Measurements from ENCODE around the gene NARS2. TPM values are rescaled to one million over a fixed set of nuclear protein-coding genes. Genes with fewer than 3 reads are reported as not detected.

Gene NARS2
- total RNA-seq, 1 donor from 2014 or later: 25.5 TPM

DNA sequence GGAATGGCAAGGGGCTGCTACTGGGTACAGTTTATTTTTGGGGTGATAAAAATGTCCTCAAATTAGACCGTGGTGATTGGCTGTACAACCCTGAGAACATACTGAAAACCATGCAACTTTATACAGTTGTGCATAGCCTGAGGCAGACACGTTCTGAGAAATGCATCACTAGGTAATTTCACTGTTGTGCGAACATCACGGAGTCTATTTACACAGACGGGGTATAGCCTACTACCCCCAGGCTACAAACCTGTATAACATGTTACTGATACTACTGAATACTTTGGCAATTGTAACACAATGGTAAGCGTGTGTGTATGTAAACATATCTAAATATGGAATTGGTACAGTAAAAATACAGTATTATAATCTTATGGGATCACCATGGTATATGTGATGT lies 23.6 kb downstream of the NARS2 start:
- TF ChIP-seq, protein P1, sequence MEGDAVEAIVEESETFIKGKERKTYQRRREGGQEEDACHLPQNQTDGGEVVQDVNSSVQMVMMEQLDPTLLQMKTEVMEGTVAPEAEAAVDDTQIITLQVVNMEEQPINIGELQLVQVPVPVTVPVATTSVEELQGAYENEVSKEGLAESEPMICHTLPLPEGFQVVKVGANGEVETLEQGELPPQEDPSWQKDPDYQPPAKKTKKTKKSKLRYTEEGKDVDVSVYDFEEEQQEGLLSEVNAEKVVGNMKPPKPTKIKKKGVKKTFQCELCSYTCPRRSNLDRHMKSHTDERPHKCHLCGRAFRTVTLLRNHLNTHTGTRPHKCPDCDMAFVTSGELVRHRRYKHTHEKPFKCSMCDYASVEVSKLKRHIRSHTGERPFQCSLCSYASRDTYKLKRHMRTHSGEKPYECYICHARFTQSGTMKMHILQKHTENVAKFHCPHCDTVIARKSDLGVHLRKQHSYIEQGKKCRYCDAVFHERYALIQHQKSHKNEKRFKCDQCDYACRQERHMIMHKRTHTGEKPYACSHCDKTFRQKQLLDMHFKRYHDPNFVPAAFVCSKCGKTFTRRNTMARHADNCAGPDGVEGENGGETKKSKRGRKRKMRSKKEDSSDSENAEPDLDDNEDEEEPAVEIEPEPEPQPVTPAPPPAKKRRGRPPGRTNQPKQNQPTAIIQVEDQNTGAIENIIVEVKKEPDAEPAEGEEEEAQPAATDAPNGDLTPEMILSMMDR (IDR thresholded peaks at IDR 0.05; ENCODE audit: insufficient read depth, low read length, poor library complexity, severe bottlenecking): no peak
- DNase-seq (ENCODE audit: low read depth): no peak
- H3K36me3 ChIP-seq (ENCODE audit: control insufficient read depth, insufficient read depth, low read length): no peaks in the 10 kb centered on the region
- no peaks in the 10 kb centered on the region for H3K27me3 ChIP-seq (ENCODE audit: control insufficient read depth, insufficient read depth, low read length)
- H3K4me3 ChIP-seq (ENCODE audit: low read depth, low read length): no peak overlapping the region

DNA sequence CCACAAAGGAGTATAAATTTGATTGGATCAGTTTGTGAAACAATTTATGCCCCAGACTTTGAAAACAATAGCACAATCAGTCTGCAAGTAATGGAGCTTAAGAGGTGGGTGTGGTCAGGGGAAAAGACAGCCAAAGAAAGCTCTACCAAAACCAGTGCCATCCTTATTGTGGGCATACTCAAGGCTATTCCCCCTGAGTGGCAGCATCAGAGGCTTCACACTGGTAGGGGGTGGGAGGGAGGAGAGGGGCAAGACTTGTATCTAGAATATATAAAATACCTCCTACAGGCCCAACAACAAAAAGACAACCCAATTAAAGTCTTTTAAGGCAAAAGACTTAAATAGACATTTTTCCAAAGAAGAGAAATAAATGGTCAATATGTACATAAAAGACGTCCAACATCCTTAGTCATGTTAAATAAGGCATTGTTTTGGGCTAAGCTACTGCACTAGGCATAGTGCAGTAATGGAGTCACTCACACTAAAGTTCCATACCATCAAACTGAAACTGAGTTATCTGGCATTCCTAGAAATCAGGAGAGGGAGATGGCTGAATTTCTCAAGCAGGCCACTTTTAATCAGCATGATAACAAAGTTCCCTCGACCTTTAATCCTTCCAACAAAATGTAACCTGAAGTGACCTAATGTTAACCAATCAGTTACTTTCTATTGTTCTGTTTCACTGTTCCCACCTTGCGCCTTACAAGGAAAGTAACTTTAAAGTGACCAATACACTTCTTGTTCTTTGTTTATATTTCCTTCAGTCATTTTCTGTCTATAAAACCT lies 24.8 kb downstream of the NARS2 start:
- H3K4me3 ChIP-seq (ENCODE audit: low read depth, low read length): no peak overlapping the region
- H3K36me3 ChIP-seq (ENCODE audit: control insufficient read depth, insufficient read depth, low read length): no peaks in the 10 kb centered on the region
- DNase-seq (ENCODE audit: low read depth): no peak
- TF ChIP-seq, protein P1 (IDR thresholded peaks at IDR 0.05; ENCODE audit: insufficient read depth, low read length, poor library complexity, severe bottlenecking): no peak
- H3K27me3 ChIP-seq (ENCODE audit: control insufficient read depth, insufficient read depth, low read length): no peaks in the 10 kb centered on the region

DNA sequence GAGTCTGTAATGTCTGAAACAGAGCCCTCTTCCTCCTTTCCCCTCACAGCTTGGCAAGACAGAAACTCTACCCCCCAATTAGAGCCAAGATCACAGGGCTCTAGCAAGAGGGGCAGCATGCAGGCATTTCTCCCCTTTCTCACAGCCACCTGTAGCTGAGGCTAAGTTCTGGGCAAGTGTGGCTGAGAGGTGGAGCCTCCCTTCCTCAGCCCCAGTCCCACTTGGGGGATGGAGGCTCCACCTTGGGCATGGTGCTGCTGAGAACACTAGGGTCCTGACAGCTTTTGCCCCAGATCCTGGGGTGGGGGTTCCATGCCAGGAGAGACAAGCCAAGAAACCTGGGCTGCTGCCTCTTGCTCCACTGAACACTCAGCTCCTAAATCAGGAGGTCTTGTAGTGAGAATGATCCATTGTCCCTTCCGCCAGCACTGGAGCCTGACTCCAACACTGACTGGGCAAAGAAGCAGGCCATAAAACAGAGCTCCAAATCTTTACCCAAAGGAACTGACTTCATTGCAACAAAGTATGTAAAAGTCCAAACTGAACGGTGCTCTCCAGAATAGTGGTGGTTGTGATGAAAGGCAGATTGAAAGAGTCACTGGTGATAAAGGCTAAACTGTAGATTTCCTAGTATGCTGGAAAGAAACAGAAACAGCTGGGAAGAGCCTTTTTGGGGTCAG lies 25.6 kb downstream of the NARS2 start:
- no peak for DNase-seq (ENCODE audit: low read depth)
- Histone ChIP-seq H3K27me3 (ENCODE audit: control insufficient read depth, insufficient read depth, low read length) (no peaks in the 10 kb centered on the region), H3K4me3 (ENCODE audit: low read depth, low read length) (no peak overlapping the region), H3K36me3 (ENCODE audit: control insufficient read depth, insufficient read depth, low read length) (no peaks in the 10 kb centered on the region)
- TF ChIP-seq, protein P1 (IDR thresholded peaks at IDR 0.05; ENCODE audit: insufficient read depth, low read length, poor library complexity, severe bottlenecking): no peak

DNA sequence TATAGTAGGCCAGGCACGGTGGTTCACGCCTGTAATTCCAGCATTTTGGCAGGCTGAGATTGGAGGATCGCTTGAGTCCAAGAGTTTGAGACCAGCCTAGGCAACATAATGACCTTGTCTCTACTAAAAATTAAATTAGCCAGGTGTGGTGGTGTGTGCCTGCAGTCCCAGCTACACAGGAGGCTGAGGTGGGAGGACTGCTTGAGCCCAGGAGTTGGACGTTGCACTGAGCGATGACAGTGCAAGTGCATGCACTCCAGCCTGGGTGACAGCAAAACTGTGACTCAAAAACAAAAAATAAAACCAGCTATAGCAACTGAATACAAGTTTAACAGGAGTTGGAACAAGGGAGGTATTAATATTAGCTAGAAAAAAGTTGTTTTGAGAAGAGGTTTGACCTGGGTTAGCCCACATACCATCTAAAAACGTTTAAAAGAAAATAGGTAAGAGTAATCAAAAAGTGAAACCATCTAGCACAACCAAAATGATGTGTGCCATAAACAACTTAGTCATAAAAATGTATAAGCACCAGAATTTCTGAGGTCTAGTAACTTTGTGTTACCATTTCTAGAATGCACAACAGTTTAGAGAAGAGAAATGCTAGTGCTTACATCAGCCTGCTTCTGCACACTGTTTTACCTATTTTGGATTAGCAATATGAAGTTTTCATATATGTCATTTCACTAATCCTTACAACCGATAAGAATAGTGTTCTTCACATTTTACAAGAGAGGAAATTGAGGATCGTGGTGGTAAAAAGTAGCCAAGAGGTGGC lies 26.5 kb downstream of the NARS2 start:
- no peaks in the 10 kb centered on the region for H3K36me3 ChIP-seq (ENCODE audit: control insufficient read depth, insufficient read depth, low read length)
- DNase-seq (ENCODE audit: low read depth): no peak

DNA sequence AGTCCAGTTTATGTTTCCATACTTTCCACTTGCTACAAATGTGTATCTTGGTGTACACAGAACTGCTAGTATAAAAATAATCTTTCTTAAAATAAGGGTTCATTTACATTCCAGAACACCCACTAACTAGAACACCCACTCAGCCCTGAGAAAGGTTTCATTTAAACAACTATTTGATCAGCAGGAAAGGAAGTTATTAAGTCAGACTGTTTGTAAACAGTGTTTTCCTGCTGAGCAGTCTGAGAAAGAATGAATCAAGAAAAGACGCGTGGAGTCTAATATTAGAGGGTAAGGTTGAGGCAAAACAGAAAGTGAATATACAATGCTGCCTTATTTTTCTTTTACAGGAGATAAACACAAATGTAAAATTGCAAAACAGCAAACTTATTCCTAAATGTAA lies 32.7 kb downstream of the NARS2 start:
- TF ChIP-seq, protein P1 (IDR thresholded peaks at IDR 0.05; ENCODE audit: insufficient read depth, low read length, poor library complexity, severe bottlenecking): no peak
- no peaks in the 10 kb centered on the region for H3K36me3 ChIP-seq (ENCODE audit: control insufficient read depth, insufficient read depth, low read length)
- no peaks in the 10 kb centered on the region for H3K27me3 ChIP-seq (ENCODE audit: control insufficient read depth, insufficient read depth, low read length)
- no peak for DNase-seq (ENCODE audit: low read depth)
- no peak overlapping the region for H3K4me3 ChIP-seq (ENCODE audit: low read depth, low read length)

More for the DNA sequence above, 26.5 kb downstream of the NARS2 start:
- TF ChIP-seq, protein P1 (IDR thresholded peaks at IDR 0.05; ENCODE audit: insufficient read depth, low read length, poor library complexity, severe bottlenecking): no peak
- H3K4me3 ChIP-seq (ENCODE audit: low read depth, low read length): no peak overlapping the region
- no peaks in the 10 kb centered on the region for H3K27me3 ChIP-seq (ENCODE audit: control insufficient read depth, insufficient read depth, low read length)

Data from kidney epithelial cell (primary cell).